ENCODE measurements around the gene PTPN4. TPM values are rescaled to one million over a fixed set of nuclear protein-coding genes. Genes with fewer than 3 reads are reported as not detected.

The PTPN4 gene
- total and polyA plus RNA-seq, 2 of the 13 experiments (the other 11 are each of a cell fraction or from before 2014, with no cell fraction given) = 20.3 to 34.6 TPM

DNA sequence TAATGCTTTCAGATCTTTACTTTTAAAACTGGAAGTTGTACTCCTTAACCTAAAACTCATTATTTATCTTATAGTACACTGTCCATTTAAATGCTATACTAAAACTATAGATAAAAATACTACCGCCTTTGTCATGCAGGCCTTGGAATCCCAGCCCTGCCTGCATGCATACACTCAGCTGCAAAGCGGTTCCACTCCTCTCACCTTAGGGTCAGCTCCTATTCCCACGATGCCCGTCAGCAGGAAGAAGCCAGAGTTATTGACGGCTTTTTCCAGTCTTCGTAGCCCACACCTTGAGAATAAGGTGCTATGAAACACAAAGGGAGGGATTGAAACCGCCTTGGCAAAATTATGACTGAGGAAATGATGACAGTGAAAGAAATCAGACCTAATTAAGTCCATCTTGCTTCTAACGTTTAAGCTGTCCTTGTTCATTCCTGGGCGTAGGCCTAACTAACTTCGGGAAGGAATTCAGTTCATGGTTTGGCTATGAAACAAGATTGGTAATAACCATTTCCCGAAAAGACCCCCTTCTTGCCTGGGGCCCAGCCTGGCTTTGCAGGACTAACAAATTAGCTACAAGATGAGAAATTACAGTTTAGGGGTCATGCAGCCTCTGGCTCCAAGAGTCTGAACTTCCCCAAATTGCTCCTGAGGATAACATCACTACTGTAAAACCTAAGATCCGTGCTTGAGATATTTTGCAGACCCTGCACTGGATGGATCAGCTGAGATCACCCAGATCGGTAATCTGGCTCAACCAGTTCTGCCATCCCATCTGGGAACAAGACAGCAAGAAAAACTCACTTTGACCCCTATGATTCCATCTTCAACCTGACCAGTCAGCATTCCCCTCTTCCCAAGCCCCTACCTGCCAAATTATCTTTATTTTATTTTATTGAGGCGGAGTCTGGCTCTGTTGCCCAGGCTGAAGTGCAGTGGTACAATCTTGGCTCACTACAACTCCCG is 270.2 kb downstream of the PTPN4 start:
- peaks cover 83% of the 10 kb centered on the region for H3K79me2 ChIP-seq (ENCODE audit: insufficient read depth, low read length)
- H2AFZ ChIP-seq (ENCODE audit: low read length) = no peak overlapping the region
- in situ Hi-C loops (cut with HindIII; ENCODE audit: extremely low pct_ligation_motif_present, low pct_unique_long_range_greater_than_20kb) (no loop called here), intact Hi-C loops (cut with micrococcal nuclease; ENCODE audit: unreplicated experiment) (no loop called here)
- TF ChIP-seq KLF9 (CRISPR knock-in tag; IDR thresholded peaks at IDR 0.05; ENCODE audit: low read depth) (no peak), ZNF7 (CRISPR knock-in tag; IDR thresholded peaks at IDR 0.05) (no peak)
- TF ChIP-seq, protein P1, sequence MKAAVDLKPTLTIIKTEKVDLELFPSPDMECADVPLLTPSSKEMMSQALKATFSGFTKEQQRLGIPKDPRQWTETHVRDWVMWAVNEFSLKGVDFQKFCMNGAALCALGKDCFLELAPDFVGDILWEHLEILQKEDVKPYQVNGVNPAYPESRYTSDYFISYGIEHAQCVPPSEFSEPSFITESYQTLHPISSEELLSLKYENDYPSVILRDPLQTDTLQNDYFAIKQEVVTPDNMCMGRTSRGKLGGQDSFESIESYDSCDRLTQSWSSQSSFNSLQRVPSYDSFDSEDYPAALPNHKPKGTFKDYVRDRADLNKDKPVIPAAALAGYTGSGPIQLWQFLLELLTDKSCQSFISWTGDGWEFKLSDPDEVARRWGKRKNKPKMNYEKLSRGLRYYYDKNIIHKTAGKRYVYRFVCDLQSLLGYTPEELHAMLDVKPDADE (CRISPR knock-in tag; IDR thresholded peaks at IDR 0.05) = no peak
- TF ChIP-seq, protein P2, sequence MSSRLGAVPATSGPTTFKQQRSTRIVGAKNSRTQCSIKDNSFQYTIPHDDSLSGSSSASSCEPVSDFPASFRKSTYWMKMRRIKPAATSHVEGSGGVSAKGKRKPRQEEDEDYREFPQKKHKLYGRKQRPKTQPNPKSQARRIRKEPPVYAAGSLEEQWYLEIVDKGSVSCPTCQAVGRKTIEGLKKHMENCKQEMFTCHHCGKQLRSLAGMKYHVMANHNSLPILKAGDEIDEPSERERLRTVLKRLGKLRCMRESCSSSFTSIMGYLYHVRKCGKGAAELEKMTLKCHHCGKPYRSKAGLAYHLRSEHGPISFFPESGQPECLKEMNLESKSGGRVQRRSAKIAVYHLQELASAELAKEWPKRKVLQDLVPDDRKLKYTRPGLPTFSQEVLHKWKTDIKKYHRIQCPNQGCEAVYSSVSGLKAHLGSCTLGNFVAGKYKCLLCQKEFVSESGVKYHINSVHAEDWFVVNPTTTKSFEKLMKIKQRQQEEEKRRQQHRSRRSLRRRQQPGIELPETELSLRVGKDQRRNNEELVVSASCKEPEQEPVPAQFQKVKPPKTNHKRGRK (CRISPR knock-in tag; IDR thresholded peaks at IDR 0.05) = no peak
- TF ChIP-seq, protein P3, sequence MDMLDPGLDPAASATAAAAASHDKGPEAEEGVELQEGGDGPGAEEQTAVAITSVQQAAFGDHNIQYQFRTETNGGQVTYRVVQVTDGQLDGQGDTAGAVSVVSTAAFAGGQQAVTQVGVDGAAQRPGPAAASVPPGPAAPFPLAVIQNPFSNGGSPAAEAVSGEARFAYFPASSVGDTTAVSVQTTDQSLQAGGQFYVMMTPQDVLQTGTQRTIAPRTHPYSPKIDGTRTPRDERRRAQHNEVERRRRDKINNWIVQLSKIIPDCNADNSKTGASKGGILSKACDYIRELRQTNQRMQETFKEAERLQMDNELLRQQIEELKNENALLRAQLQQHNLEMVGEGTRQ (IDR thresholded peaks at IDR 0.05; ENCODE audit: low read depth, low read length) = no peak
- TF ChIP-seq, protein P3 (CRISPR knock-in tag; IDR thresholded peaks at IDR 0.05; ENCODE audit: borderline replicate concordance) = no peak
- H3K36me3 ChIP-seq (replicated peaks in 1 of 2; ENCODE audit: control insufficient read depth in 1 of 2, insufficient read depth in 2 of 2, low read length in 2 of 2) = peaks cover 0 to 10% of the 10 kb centered on the region in 2 experiments; a peak in 2 of 5 replicates
- H3K27me3 ChIP-seq (ENCODE audit: control insufficient read depth in 1 of 2, insufficient read depth in 2 of 2, low read length in 2 of 2) = no peaks in the 10 kb centered on the region
- H3K4me2 ChIP-seq (ENCODE audit: low read depth, low read length) = no peak overlapping the region
- H4K20me1 ChIP-seq (ENCODE audit: insufficient read depth, low read length) = peaks cover 16% of the 10 kb centered on the region
- 96% methylated on average over 15 of the region's 15 CpGs for WGBS (ENCODE audit: low lambda C conversion rate)
- DNase-seq (ENCODE audit: low spot score) (no peak), ATAC-seq (no peak), FAIRE-seq (no peak)
- H3K9ac ChIP-seq (ENCODE audit: insufficient read depth, low read depth, low read length) = no peak overlapping the region
- BruUV-seq (replicated peaks) = no TSS peak
- ChIA-PET POLR2A (interaction anchor here (1.0 kb wide), 1 partner anchor 17 kb away, joined by 3 read pairs; the partner anchor contains the start of gene EPB41L5), CTCF (ENCODE audit: low intra/inter-chr PET ratio, low total read pairs) (no interaction called here)
- no peak overlapping the region for H3K27ac ChIP-seq (ENCODE audit: extremely low read length, insufficient read depth, low read length)
- H3K4me3 ChIP-seq (replicated peaks in 1 of 3; ENCODE audit: insufficient read depth in 1 of 3, low read depth in 2 of 3, low read length in 3 of 3) = no peak overlapping the region
- H3K9me3 ChIP-seq (ENCODE audit: low read length) = no peaks in the 10 kb centered on the region
- H3K4me1 ChIP-seq (ENCODE audit: insufficient read depth, low read length) = peaks cover 10% of the 10 kb centered on the region

Measured in HepG2 (cell line).